Measurements from ENCODE around the gene SLC22A7. TPM values are rescaled to one million over a fixed set of nuclear protein-coding genes. Genes with fewer than 3 reads are reported as not detected.
A peak's percentile ranks its signal among the peaks of the same experiment; 100 is the strongest.

The SLC22A7 gene
- total and polyA plus RNA-seq, 2 donors (not counting 1 experiment from before 2014, with no cell fraction given), result not detected

- Histone ChIP-seq H3K27me3 (replicated peaks in 1 of 4; ENCODE audit: control extremely low read depth in 1 of 4, control insufficient read depth in 3 of 4, insufficient read depth in 4 of 4, low read length in 3 of 4) (peaks cover 0 to 11% (median 5%) of the 10 kb centered on the region in 4 experiments), H2AFZ (ENCODE audit: insufficient read depth, low read depth, low read length, poor library complexity, severe bottlenecking) (no peak overlapping the region), H3K9me3 (ENCODE audit: control extremely low read depth in 1 of 3, control insufficient read depth in 2 of 3, insufficient read depth in 1 of 3, low read length in 2 of 3) (peaks cover 0 to 7% (median 0%) of the 10 kb centered on the region in 3 donors), H3K9ac (ENCODE audit: low read length) (no peak overlapping the region), H4K20me1 (ENCODE audit: control insufficient read depth, insufficient read depth, low read length, poor library complexity, severe bottlenecking) (no peaks in the 10 kb centered on the region), H3K4me1 (ENCODE audit: control insufficient read depth in 2 of 2, insufficient read depth in 2 of 2, low read length in 2 of 2) (peaks cover 26 to 34% of the 10 kb centered on the region in 2 donors), H3K4me3 (ENCODE audit: control extremely low read depth in 1 of 5, extremely low read depth in 1 of 5, insufficient read depth in 1 of 5, low read depth in 2 of 5, low read length in 4 of 5) (no peak overlapping the region), H3K79me2 (ENCODE audit: control insufficient read depth, insufficient read depth, low read length) (no peaks in the 10 kb centered on the region), H3K36me3 (replicated peaks in 1 of 2; ENCODE audit: control extremely low read depth in 1 of 2, control insufficient read depth in 1 of 2, extremely low read depth in 1 of 2, insufficient read depth in 2 of 2, low read length in 1 of 2) (no peaks in the 10 kb centered on the region), H3K27ac (ENCODE audit: low read length in 2 of 2) (no peak overlapping the region), H3K4me2 (replicated peaks; ENCODE audit: low read depth, low read length, poor library complexity, severe bottlenecking) (no peak overlapping the region)
- ChIA-PET CTCF (interaction anchor here (0.9 to 2.7 kb wide), 4 partner anchors 9 to 131 kb away, joined by 3 to 11 read pairs (median 6); no protein-coding TSS in a partner anchor), POLR2A (no interaction called here)
- WGBS (ENCODE audit: insufficient coverage), result 100% methylated on average over 4 of the region's 7 CpGs
- Mint-ChIP-seq H3K4me1 (peaks cover 39% of the 10 kb centered on the region), H3K27me3 (peaks cover 8% of the 10 kb centered on the region), H3K27ac (peak overlapping the region; percentile 37), H3K9me3 (ENCODE audit: insufficient read depth) (no peaks in the 10 kb centered on the region), H3K4me3 (no peak overlapping the region)
- ATAC-seq (ENCODE audit: low read depth) (no peak), DNase-seq (no peak)
- intact Hi-C loops (cut with micrococcal nuclease), result loop anchor here (5.0 kb wide), 1 partner anchor 190 kb away; the partner anchor contains the start of gene DLK2
- TF ChIP-seq EZH2 (IDR thresholded peaks at IDR 0.05; ENCODE audit: borderline replicate concordance, insufficient read depth, low read depth, low read length, poor library complexity, severe bottlenecking), result no peak
- TF ChIP-seq CTCF (IDR thresholded peaks at IDR 0.05), result no peak
Observed at GRCh38 chr6:43267619-43268354, 30.3 kb upstream of the SLC22A7 start.

DNA sequence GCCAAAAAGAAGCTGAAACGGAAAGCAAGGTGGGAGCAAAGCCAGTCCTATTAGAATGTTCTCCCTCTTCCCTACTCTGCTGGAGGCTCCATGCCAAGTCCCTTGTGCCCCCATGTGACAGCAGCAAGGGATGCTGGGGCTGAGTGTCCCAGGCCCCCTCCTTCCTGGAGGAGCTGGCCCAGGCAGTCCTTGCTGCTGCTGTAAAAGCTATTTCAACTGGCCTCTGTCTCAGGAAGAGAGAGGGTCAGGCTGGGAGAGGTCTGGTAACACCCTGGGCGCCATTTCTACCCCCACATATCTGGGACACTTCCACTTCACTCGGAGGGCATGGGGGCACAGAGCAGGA lies 29.7 kb upstream of the SLC22A7 start:
- H4K20me1 ChIP-seq (ENCODE audit: control insufficient read depth, insufficient read depth, low read length, poor library complexity, severe bottlenecking), result no peaks in the 10 kb centered on the region
- no peak overlapping the region for H3K4me3 ChIP-seq (ENCODE audit: control extremely low read depth in 1 of 5, extremely low read depth in 1 of 5, insufficient read depth in 1 of 5, low read depth in 2 of 5, low read length in 4 of 5)
- WGBS (ENCODE audit: insufficient coverage), result 70% methylated on average over 2 of the region's 3 CpGs
- H3K36me3 ChIP-seq (replicated peaks in 1 of 2; ENCODE audit: control extremely low read depth in 1 of 2, control insufficient read depth in 1 of 2, extremely low read depth in 1 of 2, insufficient read depth in 2 of 2, low read length in 1 of 2), result no peaks in the 10 kb centered on the region
- no peak for DNase-seq
- no peaks in the 10 kb centered on the region for H3K79me2 ChIP-seq (ENCODE audit: control insufficient read depth, insufficient read depth, low read length)
- CTCF ChIA-PET, result interaction anchor here (0.9 to 2.7 kb wide), 5 partner anchors 8 to 130 kb away, joined by 3 to 11 read pairs (median 3); no protein-coding TSS in a partner anchor
- peaks cover 0 to 7% (median 0%) of the 10 kb centered on the region in 3 donors for H3K9me3 ChIP-seq (ENCODE audit: control extremely low read depth in 1 of 3, control insufficient read depth in 2 of 3, insufficient read depth in 1 of 3, low read length in 2 of 3)
- H3K4me1 Mint-ChIP-seq, result peaks cover 42% of the 10 kb centered on the region
- peaks cover 8% of the 10 kb centered on the region for H3K27me3 Mint-ChIP-seq
- peaks cover 26 to 34% of the 10 kb centered on the region in 2 donors for H3K4me1 ChIP-seq (ENCODE audit: control insufficient read depth in 2 of 2, insufficient read depth in 2 of 2, low read length in 2 of 2)
- no peak overlapping the region for H3K27ac ChIP-seq (ENCODE audit: low read length in 2 of 2)
- TF ChIP-seq CTCF (IDR thresholded peaks at IDR 0.05), result no peak
- no peak for TF ChIP-seq EZH2 (IDR thresholded peaks at IDR 0.05; ENCODE audit: borderline replicate concordance, insufficient read depth, low read depth, low read length, poor library complexity, severe bottlenecking)
- intact Hi-C loops (cut with micrococcal nuclease), result loop anchor here (5.0 kb wide), 1 partner anchor 189 kb away; the partner anchor contains the start of gene DLK2
- no peak overlapping the region for H3K9ac ChIP-seq (ENCODE audit: low read length)
- H2AFZ ChIP-seq (ENCODE audit: insufficient read depth, low read depth, low read length, poor library complexity, severe bottlenecking), result no peak overlapping the region
- ATAC-seq (ENCODE audit: low read depth), result no peak
- peaks cover 0 to 11% (median 5%) of the 10 kb centered on the region in 4 experiments for H3K27me3 ChIP-seq (replicated peaks in 1 of 4; ENCODE audit: control extremely low read depth in 1 of 4, control insufficient read depth in 3 of 4, insufficient read depth in 4 of 4, low read length in 3 of 4)
- no peak overlapping the region for H3K4me2 ChIP-seq (replicated peaks; ENCODE audit: low read depth, low read length, poor library complexity, severe bottlenecking)
- H3K27ac Mint-ChIP-seq, result no peak overlapping the region
- POLR2A ChIA-PET, result interaction anchor here (0.6 kb wide), 1 partner anchor 390 kb away, joined by 4 read pairs; no protein-coding TSS in a partner anchor
- peak overlapping the region; percentile 26 for H3K4me3 Mint-ChIP-seq
- H3K9me3 Mint-ChIP-seq (ENCODE audit: insufficient read depth), result no peaks in the 10 kb centered on the region

All from B cell (primary cell).